Activated naive CD8-positive, alpha-beta T cell (primary cell): ENCODE measurements around the gene TAF6L.

Source experiments
- H3K27ac Mint-ChIP-seq: one replicate; pipeline ENCODE4 v1.8.0; 2021; ENCODE audit warnings: mixed read lengths
- H3K27me3 Mint-ChIP-seq: one replicate; pipeline ENCODE4 v1.8.0; 2021; ENCODE audit warnings: mixed read lengths
- H3K36me3 Mint-ChIP-seq: one replicate; pipeline ENCODE4 v1.8.0; 2021; ENCODE audit warnings: mixed read lengths
- H3K4me1 Mint-ChIP-seq: one replicate; pipeline ENCODE4 v1.8.0; 2021; ENCODE audit warnings: low read depth, mixed read lengths
- H3K4me3 Mint-ChIP-seq: one replicate; pipeline ENCODE4 v1.8.0; 2021; ENCODE audit warnings: mild to moderate bottlenecking, mixed read lengths
- H3K9me3 Mint-ChIP-seq: one replicate; pipeline ENCODE4 v1.8.0; 2021; ENCODE audit warnings: low read depth, mixed read lengths

TAF6L gene

DNA sequence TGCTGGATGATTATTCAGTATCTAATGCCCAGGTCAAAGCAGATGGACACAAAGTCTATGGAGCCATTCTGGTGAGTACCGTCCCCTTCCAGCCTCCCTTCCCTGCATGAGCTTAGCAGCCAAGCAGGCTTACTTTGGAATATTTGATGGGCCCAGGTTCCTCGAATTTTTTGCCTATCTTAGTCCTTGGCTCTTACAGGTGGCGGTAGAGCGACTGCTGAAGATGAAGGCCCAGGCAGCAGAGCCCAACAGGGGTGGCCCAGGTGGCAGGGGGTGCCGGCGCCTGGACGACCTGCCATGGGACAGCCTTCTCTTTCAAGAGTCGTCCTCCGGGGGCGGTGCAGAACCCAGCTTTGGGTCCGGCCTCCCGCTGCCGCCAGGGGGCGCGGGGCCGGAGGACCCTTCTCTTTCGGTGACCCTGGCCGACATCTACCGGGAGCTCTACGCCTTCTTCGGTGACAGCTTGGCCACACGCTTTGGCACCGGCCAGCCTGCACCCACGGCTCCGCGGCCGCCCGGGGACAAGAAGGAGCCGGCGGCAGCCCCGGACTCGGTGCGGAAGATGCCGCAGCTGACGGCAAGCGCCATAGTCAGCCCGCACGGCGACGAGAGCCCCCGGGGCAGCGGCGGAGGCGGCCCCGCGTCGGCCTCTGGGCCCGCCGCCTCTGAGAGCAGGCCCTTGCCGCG lies 15.3 kb downstream of the TAF6L start:
- H3K4me1 Mint-ChIP-seq = peaks cover 37% of the 10 kb centered on the region
- no peaks in the 10 kb centered on the region for H3K9me3 Mint-ChIP-seq
- H3K36me3 Mint-ChIP-seq = peaks cover 3% of the 10 kb centered on the region
- peak overlapping the region; percentile 87 for H3K4me3 Mint-ChIP-seq
- H3K27me3 Mint-ChIP-seq = no peaks in the 10 kb centered on the region
- H3K27ac Mint-ChIP-seq = peak overlapping the region; percentile 92

DNA sequence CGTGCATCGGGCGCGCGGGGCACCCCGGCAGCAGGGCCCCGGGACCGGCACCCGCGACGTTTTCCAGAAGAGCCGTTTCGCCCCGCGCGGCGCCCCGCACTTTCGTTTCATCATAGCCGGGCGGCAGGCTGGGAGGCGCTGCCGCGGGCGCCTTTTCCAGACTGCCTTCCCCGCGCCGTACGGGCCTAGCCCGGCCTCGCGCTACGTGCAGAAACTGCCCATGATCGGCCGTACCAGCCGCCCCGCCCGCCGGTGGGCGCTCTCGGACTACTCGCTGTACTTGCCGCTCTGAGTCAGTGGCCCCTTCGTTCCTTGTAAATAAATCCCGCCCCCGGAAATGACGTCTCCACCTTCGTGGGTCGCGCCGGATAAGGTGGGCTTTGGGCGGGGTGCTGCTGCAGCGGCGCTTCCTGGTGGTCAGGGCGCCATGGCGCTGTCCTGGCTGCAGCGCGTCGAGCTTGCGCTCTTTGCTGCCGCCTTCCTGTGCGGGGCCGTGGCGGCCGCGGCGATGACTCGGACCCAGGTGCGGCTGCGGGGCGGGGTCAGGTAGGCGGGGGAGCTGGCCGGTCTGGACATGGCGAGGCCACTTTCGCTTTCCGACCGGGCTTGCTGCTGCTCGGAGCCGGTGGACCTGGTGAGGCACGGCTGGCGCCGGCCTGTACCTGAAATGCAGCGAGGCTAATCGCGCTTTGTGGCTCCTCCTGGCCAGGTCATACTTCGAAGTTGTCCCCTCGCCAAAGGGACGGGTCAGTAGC lies 16.0 kb downstream of the TAF6L start, which contains the start of gene TMEM179B:
TMEM179B (plus strand) TSS at position 398 of the 755 bp plus-strand sequence; CDS start at position 428, 30 bp downstream.
- Mint-ChIP-seq H3K36me3 (peaks cover 3% of the 10 kb centered on the region), H3K4me1 (peaks cover 41% of the 10 kb centered on the region), H3K27ac (peak within 1 kb of the TSS; percentile 92), H3K9me3 (no peaks in the 10 kb centered on the region), H3K27me3 (no peaks in the 10 kb centered on the region), H3K4me3 (peak within 1 kb of the TSS; percentile 89)

DNA sequence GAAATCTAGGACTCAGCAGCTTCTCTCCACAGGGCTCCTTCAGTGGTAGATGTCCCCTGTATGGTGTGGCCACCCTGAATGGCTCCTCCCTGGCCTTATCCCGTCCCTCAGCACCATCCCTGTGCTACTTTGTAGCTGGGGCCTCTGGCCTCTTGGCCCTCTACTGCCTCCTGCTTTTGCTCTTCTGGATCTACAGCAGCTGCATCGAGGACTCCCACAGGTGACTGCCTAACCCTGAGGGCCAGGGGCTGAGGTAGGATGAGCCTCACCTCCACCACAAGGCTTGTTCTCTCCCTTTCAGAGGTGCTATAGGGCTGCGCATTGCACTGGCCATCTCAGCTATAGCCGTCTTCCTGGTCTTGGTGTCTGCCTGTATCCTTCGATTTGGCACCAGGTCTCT lies 17.8 kb downstream of the TAF6L start:
- H3K36me3 Mint-ChIP-seq = peaks cover 3% of the 10 kb centered on the region
- H3K27me3 Mint-ChIP-seq = no peaks in the 10 kb centered on the region
- H3K9me3 Mint-ChIP-seq = no peaks in the 10 kb centered on the region

DNA sequence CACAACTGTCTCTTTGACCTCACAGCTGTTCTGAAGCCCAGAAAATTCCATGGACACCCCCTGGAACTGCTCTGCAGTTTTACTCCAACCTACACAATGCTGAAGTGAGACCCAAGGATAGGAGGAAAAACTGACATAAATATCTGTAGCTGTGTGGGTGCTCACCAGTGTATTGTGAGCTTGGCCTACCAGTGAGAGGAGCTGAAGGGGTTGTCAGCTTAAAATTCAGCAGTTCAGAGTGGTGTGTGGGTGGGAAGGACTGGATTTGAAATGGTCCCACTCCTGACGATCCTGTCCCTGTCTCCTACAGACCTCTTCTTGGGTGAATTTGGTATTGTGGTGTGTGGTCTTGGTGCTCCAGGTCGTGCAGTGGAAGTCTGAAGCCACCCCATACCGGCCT lies 18.4 kb downstream of the TAF6L start:
- peak overlapping the region; percentile 89 for H3K4me3 Mint-ChIP-seq
- peaks cover 51% of the 10 kb centered on the region for H3K4me1 Mint-ChIP-seq
- H3K27me3 Mint-ChIP-seq = no peaks in the 10 kb centered on the region
- H3K9me3 Mint-ChIP-seq = no peaks in the 10 kb centered on the region
- peak overlapping the region; percentile 88 for H3K27ac Mint-ChIP-seq
- peaks cover 7% of the 10 kb centered on the region for H3K36me3 Mint-ChIP-seq

More for the DNA sequence above, 17.8 kb downstream of the TAF6L start:
- Mint-ChIP-seq H3K4me1 (peaks cover 47% of the 10 kb centered on the region), H3K27ac (peak overlapping the region; percentile 88), H3K4me3 (peak overlapping the region; percentile 89)

DNA sequence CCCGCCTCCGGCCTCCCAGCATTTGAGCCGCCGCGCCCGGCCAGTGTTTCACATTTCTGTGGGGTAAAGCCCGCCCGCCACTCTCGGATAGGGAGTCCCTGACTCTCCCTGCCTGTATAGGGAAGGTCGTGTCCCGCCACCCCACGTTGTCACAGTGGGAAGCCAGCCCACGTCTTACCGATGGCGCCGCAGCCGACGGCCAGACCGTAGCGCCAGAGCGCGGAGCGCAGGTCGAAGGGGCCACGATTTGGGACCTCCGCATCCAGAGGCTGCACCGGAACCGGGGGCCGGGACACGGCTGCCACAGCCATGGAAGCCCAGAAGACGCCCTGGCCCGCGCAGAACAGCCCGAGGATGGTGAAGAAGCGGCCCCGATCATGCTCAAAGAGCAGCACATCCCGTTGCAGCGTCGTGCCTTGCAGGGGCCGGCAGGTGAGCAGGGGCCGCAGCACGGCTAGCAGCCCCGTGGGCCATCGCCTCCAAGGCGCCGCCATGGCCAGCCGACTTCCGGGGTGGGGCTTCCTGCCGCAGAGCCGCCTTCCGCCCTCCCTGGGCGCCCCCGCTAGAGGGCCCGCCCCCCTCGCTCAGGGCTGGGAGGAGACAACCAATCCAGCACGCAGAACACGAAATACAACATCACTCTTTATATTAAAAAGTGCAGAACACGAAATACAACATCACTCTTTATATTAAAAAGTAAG lies 20.5 kb downstream of the TAF6L start, which contains the start of gene TMEM223:
TMEM223 (minus strand) TSS at position 506 of the 701 bp plus-strand sequence; CDS start at position 494, 12 bp downstream.
- H3K4me1 Mint-ChIP-seq = peaks cover 45% of the 10 kb centered on the region
- no peaks in the 10 kb centered on the region for H3K27me3 Mint-ChIP-seq
- no peaks in the 10 kb centered on the region for H3K9me3 Mint-ChIP-seq
- peak within 1 kb of the TSS; percentile 89 for H3K4me3 Mint-ChIP-seq
- H3K27ac Mint-ChIP-seq = peak within 1 kb of the TSS; percentile 90
- H3K36me3 Mint-ChIP-seq = peaks cover 8% of the 10 kb centered on the region

GRCh38 chr11:62792202-62792575 lies 21.0 kb downstream of the TAF6L start:
- Mint-ChIP-seq H3K27me3 (no peaks in the 10 kb centered on the region), H3K4me1 (peaks cover 45% of the 10 kb centered on the region), H3K9me3 (no peaks in the 10 kb centered on the region), H3K27ac (peak overlapping the region; percentile 90), H3K4me3 (peak overlapping the region; percentile 89), H3K36me3 (peaks cover 8% of the 10 kb centered on the region)

GRCh38 chr11:62794201-62794775 lies 23.1 kb downstream of the TAF6L start:
- Mint-ChIP-seq H3K36me3 (peaks cover 7% of the 10 kb centered on the region), H3K9me3 (no peaks in the 10 kb centered on the region), H3K27ac (peak overlapping the region; percentile 78), H3K4me3 (no peak overlapping the region), H3K4me1 (peaks cover 32% of the 10 kb centered on the region), H3K27me3 (no peaks in the 10 kb centered on the region)

- H3K9me3 Mint-ChIP-seq = no peaks in the 10 kb centered on the region
- H3K27me3 Mint-ChIP-seq = no peaks in the 10 kb centered on the region
- H3K4me3 Mint-ChIP-seq = no peak overlapping the region
- no peak overlapping the region for H3K27ac Mint-ChIP-seq
- H3K36me3 Mint-ChIP-seq = peaks cover 5% of the 10 kb centered on the region
- H3K4me1 Mint-ChIP-seq = peaks cover 16% of the 10 kb centered on the region
Measured at GRCh38 chr11:62796281-62796680, 25.1 kb downstream of the TAF6L start.

DNA sequence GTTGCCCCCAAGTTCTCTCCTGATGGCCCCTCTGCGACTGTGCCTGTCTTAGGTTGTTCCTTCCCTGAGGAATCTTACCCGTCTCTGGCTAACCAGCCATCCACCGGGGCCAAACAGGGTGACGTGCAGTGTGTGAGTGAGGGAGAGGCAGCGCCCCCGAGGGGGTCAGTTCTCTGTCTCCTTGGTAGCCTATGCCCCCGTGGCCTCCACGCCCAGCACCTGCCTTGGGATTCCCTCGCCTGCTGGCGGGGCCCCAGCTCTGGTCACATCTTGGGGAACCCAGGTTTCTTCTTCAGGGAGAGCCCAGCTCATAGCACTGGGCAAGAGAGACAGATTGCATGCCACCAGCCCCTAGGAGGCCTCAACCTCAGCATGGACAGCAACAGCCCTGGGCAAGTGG lies 28.3 kb downstream of the TAF6L start:
- Mint-ChIP-seq H3K27ac (no peak overlapping the region), H3K4me1 (peaks cover 21% of the 10 kb centered on the region), H3K4me3 (no peak overlapping the region), H3K36me3 (peaks cover 2% of the 10 kb centered on the region), H3K9me3 (no peaks in the 10 kb centered on the region), H3K27me3 (no peaks in the 10 kb centered on the region)

- Mint-ChIP-seq H3K9me3 (no peaks in the 10 kb centered on the region), H3K27me3 (no peaks in the 10 kb centered on the region), H3K4me3 (no peak overlapping the region), H3K27ac (peak overlapping the region; percentile 46), H3K36me3 (no peaks in the 10 kb centered on the region), H3K4me1 (peaks cover 24% of the 10 kb centered on the region)
Measured at GRCh38 chr11:62801071-62801470, 29.9 kb downstream of the TAF6L start.

GRCh38 chr11:62804310-62805075 lies 33.3 kb downstream of the TAF6L start:
- Mint-ChIP-seq H3K27ac (peak overlapping the region; percentile 98), H3K4me1 (peaks cover 29% of the 10 kb centered on the region), H3K27me3 (no peaks in the 10 kb centered on the region), H3K9me3 (no peaks in the 10 kb centered on the region), H3K36me3 (peaks cover 2% of the 10 kb centered on the region), H3K4me3 (peak overlapping the region; percentile 99)

DNA sequence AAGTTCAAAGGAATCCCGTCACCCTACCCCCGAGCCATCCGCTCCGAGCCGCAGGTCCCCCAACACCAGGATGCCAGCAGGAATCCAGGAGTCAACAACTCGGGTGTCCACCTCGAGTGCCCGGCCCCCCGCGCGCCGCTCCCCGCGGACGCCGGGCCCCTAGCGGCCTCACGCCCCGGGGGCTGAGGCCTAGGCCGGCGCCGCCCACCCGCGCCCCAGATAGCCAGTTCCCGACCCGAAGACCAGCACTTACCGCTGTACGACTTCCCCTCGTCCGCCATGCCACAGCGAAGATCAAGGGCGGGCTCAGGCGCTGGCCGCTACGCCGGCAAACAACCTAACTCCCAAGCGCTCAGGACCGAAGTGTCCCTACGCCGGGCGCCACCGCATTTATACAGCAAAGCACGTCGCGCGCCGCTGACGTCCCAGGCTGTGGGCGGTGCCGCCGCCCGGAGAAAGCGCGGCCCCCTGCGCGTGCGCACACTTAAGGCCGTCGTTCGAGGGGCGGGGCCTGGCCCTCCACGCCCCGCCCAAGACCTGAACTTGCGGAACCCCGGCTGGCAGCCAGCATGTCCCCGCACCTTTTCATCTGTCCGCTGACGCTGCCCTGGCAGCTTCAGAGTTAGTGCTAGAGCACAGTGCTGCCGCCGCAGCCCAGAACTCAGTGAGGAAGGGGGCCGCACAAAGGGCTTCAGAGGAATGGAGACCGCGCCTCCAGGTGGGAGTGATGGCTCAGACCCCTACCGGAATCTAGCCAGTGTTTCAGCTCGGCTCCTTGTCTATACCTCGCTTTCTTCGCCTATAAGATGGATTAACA lies 34.1 kb downstream of the TAF6L start, which contains the start of gene NXF1:
NXF1 (minus strand) TSS at position 365 of the 817 bp plus-strand sequence; CDS start at position 281, 84 bp downstream.
- H3K36me3 Mint-ChIP-seq = peaks cover 2% of the 10 kb centered on the region
- H3K9me3 Mint-ChIP-seq = no peaks in the 10 kb centered on the region
- H3K4me3 Mint-ChIP-seq = peak within 1 kb of the TSS; percentile 99
- H3K27me3 Mint-ChIP-seq = no peaks in the 10 kb centered on the region
- H3K27ac Mint-ChIP-seq = peak within 1 kb of the TSS; percentile 99
- H3K4me1 Mint-ChIP-seq = peaks cover 29% of the 10 kb centered on the region

GRCh38 chr11:62805961-62806441 lies 34.8 kb downstream of the TAF6L start:
- Mint-ChIP-seq H3K27ac (peak overlapping the region; percentile 99), H3K9me3 (no peaks in the 10 kb centered on the region), H3K4me1 (peaks cover 31% of the 10 kb centered on the region), H3K27me3 (no peaks in the 10 kb centered on the region), H3K4me3 (peak overlapping the region; percentile 99), H3K36me3 (peaks cover 2% of the 10 kb centered on the region)
